ENCODE measurements around the gene PNMA8C. TPM values are rescaled to one million over a fixed set of nuclear protein-coding genes. Genes with fewer than 3 reads are reported as not detected.
A peak's percentile ranks its signal among the peaks of the same experiment; 100 is the strongest.

PNMA8C gene
- total and polyA plus RNA-seq, 7 donors, result 0.23 to 0.36 (median 0.27) TPM; not detected in 2

DNA sequence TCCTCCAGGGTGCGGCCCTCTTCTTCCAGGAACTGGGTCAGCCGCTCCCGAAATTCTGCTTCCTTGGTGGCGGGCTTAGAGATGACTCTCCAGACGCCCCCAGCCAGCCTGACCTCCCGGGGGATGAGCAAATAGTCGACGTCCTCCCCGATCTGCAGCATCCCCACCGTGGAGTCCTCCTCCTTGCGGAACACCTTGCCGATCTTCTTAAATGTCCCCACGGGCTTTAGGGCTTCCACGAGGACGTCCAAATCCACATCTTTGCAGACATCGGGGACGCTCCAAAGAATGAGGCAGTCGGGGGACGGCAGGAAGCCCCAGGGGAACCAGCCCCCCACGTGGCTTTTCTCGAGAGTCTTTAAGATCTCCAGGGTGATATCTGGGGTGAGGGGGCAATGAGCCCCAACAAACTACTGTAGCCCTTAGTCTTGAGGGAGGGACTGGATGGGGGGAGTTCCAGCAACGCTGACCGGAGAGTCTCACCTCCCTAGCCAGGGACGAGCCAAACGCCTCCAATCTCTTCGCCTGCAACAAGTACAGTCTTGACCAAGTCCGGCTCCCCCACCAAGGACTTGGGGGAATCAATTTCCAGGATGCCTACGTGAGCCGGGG, 16.0 kb downstream of the PNMA8C start:
- Histone ChIP-seq H3K4me1 (peaks cover 0 to 63% (median 48%) of the 10 kb centered on the region in 4 donors), H3K4me3 (peak overlapping the region; percentile 35 to 56 (median 44)), H3K27ac (peak overlapping the region; percentile 38 to 75 (median 66)), H3K36me3 (no peaks in the 10 kb centered on the region), H3K9me3 (no peaks in the 10 kb centered on the region), H3K27me3 (peaks cover 9 to 84% (median 59%) of the 10 kb centered on the region in 3 donors)
- intact Hi-C loops (cut with DNase I), result no loop called here
- no peak for DNase-seq
- TF ChIP-seq, protein P1, sequence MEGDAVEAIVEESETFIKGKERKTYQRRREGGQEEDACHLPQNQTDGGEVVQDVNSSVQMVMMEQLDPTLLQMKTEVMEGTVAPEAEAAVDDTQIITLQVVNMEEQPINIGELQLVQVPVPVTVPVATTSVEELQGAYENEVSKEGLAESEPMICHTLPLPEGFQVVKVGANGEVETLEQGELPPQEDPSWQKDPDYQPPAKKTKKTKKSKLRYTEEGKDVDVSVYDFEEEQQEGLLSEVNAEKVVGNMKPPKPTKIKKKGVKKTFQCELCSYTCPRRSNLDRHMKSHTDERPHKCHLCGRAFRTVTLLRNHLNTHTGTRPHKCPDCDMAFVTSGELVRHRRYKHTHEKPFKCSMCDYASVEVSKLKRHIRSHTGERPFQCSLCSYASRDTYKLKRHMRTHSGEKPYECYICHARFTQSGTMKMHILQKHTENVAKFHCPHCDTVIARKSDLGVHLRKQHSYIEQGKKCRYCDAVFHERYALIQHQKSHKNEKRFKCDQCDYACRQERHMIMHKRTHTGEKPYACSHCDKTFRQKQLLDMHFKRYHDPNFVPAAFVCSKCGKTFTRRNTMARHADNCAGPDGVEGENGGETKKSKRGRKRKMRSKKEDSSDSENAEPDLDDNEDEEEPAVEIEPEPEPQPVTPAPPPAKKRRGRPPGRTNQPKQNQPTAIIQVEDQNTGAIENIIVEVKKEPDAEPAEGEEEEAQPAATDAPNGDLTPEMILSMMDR (IDR thresholded peaks at IDR 0.05), result no peak
- TF ChIP-seq POLR2AphosphoS5 (IDR thresholded peaks at IDR 0.05) (no peak), POLR2A (IDR thresholded peaks at IDR 0.05) (no peak), EP300 (IDR thresholded peaks at IDR 0.05) (no peak)
- 13 to 19% methylated on average over 29 of the region's 29 CpGs for WGBS, 2 donors

DNA sequence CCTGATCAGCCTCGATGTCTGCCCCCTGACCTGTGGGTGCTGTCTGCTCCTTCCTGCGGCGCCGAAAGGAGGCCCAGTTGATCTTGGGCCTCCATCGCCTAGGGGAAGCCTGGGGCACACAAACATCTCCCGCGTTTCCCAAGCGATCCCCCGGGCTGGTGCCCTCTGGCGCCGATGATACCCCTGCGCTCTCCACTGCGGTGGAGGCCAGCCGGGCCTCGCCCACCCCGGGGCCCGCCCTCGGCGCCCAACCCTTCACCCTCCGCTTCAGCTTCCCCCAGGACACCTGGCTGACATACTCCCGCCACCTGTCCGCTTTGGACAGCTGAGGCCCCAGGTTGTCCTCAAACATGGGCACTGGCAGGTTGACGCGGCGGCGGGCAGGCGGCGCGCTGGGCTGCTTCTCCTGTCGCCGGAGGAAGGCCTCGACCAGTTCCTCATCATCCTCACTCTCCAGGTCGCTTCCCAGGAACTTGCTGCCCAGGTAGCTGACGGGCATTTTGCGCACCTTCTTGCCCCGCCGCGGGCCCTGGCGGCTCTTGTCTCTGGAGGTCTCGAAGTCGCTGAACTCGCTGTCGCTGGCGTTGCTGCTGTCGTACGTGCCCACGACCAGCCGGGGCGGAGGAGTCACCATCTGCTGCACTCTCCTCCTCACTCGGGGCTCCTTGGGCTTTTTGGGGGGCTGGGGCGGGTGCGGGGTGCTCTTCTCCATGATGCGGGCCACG, 16.6 kb downstream of the PNMA8C start:
- no peak for TF ChIP-seq POLR2A (IDR thresholded peaks at IDR 0.05)
- TF ChIP-seq EP300 (IDR thresholded peaks at IDR 0.05), result no peak
- no peak for TF ChIP-seq POLR2AphosphoS5 (IDR thresholded peaks at IDR 0.05)
- TF ChIP-seq, protein P1 (IDR thresholded peaks at IDR 0.05), result no peak
- intact Hi-C loops (cut with DNase I), result no loop called here
- Histone ChIP-seq H3K4me3 (peak overlapping the region; percentile 35 to 56 (median 44)), H3K27ac (peak overlapping the region; percentile 38 to 75 (median 66)), H3K4me1 (peaks cover 0 to 64% (median 48%) of the 10 kb centered on the region in 4 donors), H3K36me3 (no peaks in the 10 kb centered on the region), H3K9me3 (no peaks in the 10 kb centered on the region), H3K27me3 (peaks cover 9 to 89% (median 65%) of the 10 kb centered on the region in 3 donors)
- WGBS, 2 donors, result 16 to 36% methylated on average over 54 of the region's 54 CpGs
- no peak for DNase-seq

DNA sequence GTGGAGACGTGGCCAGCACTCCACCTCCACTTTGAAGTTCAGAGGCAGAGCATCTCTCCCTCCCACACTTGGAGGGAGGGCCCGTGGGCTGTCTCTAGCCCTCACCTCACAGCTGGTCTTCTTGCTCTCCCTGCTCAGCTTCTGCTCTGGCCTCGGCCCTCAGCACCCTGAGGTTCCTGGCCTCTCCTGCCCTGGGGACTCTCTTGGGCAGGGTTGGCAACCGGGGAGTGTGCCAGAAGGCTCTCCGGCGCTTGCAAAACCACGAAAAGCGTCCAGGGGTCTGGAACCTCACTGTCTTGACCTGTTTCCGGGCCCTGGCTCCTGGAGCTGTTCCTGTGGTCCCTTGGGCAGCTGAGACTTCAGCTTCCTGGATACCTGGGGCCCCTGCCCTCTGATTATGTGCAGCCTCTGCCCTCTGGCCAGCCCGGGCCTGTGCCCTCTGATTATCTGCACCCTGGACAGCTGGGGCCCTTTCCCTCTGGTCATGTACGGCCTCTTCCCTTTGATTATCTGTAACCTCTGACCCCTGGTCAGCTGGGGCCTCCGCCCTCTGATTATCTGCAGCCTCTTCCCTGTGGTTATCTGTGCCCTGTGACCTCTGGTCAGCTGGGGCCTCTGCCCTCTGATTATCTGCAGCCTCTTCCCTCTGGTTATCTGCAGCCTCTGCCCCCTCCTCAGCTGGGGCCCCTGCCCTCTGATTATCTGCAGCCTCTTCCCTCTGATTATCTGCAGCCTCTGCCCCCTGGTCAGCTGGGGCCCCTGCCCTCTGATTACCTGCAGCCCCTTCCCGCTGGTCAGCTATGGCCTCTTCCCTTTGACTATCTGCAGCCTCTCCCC, 17.4 kb downstream of the PNMA8C start:
- TF ChIP-seq, protein P1 (IDR thresholded peaks at IDR 0.05), result no peak
- TF ChIP-seq EP300 (IDR thresholded peaks at IDR 0.05), result no peak
- no peak for TF ChIP-seq POLR2AphosphoS5 (IDR thresholded peaks at IDR 0.05)
- no peak for TF ChIP-seq POLR2A (IDR thresholded peaks at IDR 0.05)
- Histone ChIP-seq H3K27me3 (peaks cover 9 to 87% (median 71%) of the 10 kb centered on the region in 3 donors), H3K36me3 (no peaks in the 10 kb centered on the region), H3K4me1 (peaks cover 0 to 58% (median 43%) of the 10 kb centered on the region in 4 donors), H3K4me3 (peak overlapping the region; percentile 35 to 56 (median 44)), H3K9me3 (no peaks in the 10 kb centered on the region), H3K27ac (peak overlapping the region; percentile 5 to 75 (median 50))
- WGBS, 2 donors, result 71 to 76% methylated on average over 13 of the region's 13 CpGs
- intact Hi-C loops (cut with DNase I), result no loop called here
- no peak for DNase-seq

DNA sequence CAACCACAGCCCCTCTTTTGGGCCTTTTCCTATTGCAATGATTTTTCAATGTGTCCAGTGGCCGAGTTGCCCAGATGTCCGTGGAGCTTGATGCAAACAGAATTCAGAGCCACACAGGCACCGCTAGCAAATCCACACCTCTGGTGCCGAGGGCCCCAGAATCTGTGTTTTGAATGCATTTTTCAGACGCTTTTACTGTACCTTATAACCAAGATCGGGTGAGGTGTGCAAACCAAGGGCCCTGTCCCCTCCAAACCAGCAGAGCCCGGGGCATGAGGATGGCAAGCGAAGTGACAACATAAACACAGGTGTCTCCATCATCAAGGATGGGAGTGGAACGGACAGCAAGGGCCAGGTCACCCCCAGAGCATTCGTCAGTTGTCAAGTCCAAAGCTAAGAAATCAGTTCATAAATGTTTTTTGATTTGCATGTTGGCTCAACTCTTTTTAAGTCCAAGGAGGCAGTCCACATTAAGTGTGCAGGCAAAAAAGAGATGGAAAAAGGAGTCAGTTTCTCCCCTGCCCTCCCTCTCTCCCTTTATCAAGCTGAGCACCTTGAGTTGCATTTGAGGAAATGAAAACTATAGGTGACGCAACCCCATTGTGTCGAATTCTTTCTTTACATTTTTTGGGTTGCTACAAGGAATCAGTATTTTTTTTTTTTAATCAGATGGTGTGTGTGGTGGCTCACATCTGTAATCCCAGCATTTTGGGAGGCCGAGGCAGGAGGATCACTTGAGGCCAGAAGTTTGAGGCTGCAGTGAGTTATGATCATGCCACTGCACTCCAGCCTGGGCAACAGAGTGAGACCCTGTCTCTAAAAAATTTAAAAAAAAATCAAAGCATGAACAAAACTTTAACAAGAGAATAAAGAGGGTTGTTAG, 18.3 kb downstream of the PNMA8C start:
- no peak for DNase-seq
- no peaks in the 10 kb centered on the region for H3K9me3 ChIP-seq
- H3K4me1 ChIP-seq, result peaks cover 0 to 55% (median 36%) of the 10 kb centered on the region in 4 donors
- no peaks in the 10 kb centered on the region for H3K36me3 ChIP-seq
- peak overlapping the region in 1 of 4 donors; percentile 51 for H3K4me3 ChIP-seq
- 82 to 84% methylated on average over 13 of the region's 13 CpGs for WGBS, 2 donors
- intact Hi-C loops (cut with DNase I), result no loop called here
- H3K27ac ChIP-seq, result peak overlapping the region in 1 of 4 donors; percentile 63
- peaks cover 16 to 87% (median 74%) of the 10 kb centered on the region in 3 donors for H3K27me3 ChIP-seq
- no peak for TF ChIP-seq POLR2AphosphoS5 (IDR thresholded peaks at IDR 0.05)
